ENCODE measurements around the gene CDK2.

- no peak for TF ChIP-seq POLR2A (IDR thresholded peaks at IDR 0.05)
- no peak for TF ChIP-seq CTCF (IDR thresholded peaks at IDR 0.05)
Measured at GRCh38 chr12:55995366-55995765, 28.7 kb downstream of the CDK2 start.
